Heart left ventricle (tissue), 16 donors: Measurements from ENCODE around the gene AP3B2. TPM values are rescaled to one million over a fixed set of nuclear protein-coding genes. Genes with fewer than 3 reads are reported as not detected.

Experiments used
- ATAC-seq, 4 donors: fragments of 200-7000 bp; cut with Tn5 transposase; one replicate each; pipeline ENCODE4 v1.9.1; 2020 to 2022; ENCODE audit warnings: moderate library complexity in 4 of 4, mild to moderate bottlenecking in 3 of 4, moderate number of reproducible peaks in 1 of 4
- DNase-seq, 5 donors: peaks; one replicate each; pipeline ENCODE4 v3.0.0-alpha.2; 2020
- H3K27ac ChIP-seq, 12 donors: fragments of 200-600 bp; sonication (generic) in 4 of 12; one replicate each; pipeline versions ENCODE4 v1.5.0 to v1.8.0; 2016 to 2022; ENCODE audit warnings: mild to moderate bottlenecking in 2 of 12
- H3K27me3 ChIP-seq, 9 donors: fragments of 200-600 bp; sonication (generic) in 2 of 9; one replicate each; pipeline versions ENCODE4 v1.5.1 to v1.8.0; 2016 to 2022; ENCODE audit warnings: mild to moderate bottlenecking in 3 of 9
- H3K36me3 ChIP-seq, 9 donors: fragments of 200-600 bp; sonication (generic) in 2 of 9; one replicate each; pipeline versions ENCODE4 v1.5.0 to v1.8.0; 2018 to 2022; ENCODE audit warnings: mild to moderate bottlenecking in 2 of 9
- H3K4me1 ChIP-seq, 12 donors: fragments of 200-600 bp; sonication (generic) in 4 of 12; one replicate each; pipeline versions ENCODE4 v1.5.0 to v1.8.0; 2016 to 2022; ENCODE audit warnings: mild to moderate bottlenecking in 3 of 12
- H3K4me3 ChIP-seq, 12 donors: fragments of 200-600 bp; sonication (generic) in 4 of 12; one replicate each; pipeline versions ENCODE4 v1.5.0 to v1.8.0; 2017 to 2022; ENCODE audit warnings: mild to moderate bottlenecking in 9 of 12, moderate library complexity in 4 of 12
- H3K9me3 ChIP-seq, 12 donors: fragments of 200-600 bp; sonication (generic) in 4 of 12; one replicate each; pipeline versions ENCODE4 v1.5.0 to v1.8.0; 2016 to 2022; ENCODE audit warnings: mild to moderate bottlenecking in 1 of 12
- CTCF ChIP-seq, 12 donors: fragments of 200-600 bp; sonication (generic) in 4 of 12; IDR thresholded peaks; one replicate each; pipeline versions ENCODE4 v1.5.0 to v1.8.0; 2018 to 2022; ENCODE audit warnings: antibody characterized with exemption in 12 of 12, mild to moderate bottlenecking in 5 of 12
- POLR2A ChIP-seq, 2 donors: fragments of 450-650 bp; IDR thresholded peaks; one replicate each; pipeline ENCODE4 v1.6.1; 2017; ENCODE audit warnings: antibody characterized with exemption in 2 of 2, mild to moderate bottlenecking in 2 of 2, moderate library complexity in 2 of 2
- WGBS, 4 donors: extraction: QIAGEN DNeasy Blood & Tissue Kit in 2 of 4; methylation state at CpG; one replicate each; pipeline versions ENCODE4 v1.1.5 to v1.1.7; 2013 to 2018; 5-methylcytosine and 5-hydroxymethylcytosine counted together
- intact Hi-C, 10 donors: fragments of 100-400 bp; cut with DNase I; formaldehyde crosslinking; loops; one replicate each; pipeline versions ENCODE4 v1.11.1 to v1.14.2; 2022
- polyA plus RNA-seq, 2 donors: library from polyadenylated mRNA; stranded (reverse); fragments of 200-250 nt; gene quantifications; one replicate each; pipeline ENCODE4 v1.2.3, GENCODE V29; 2013
- total RNA-seq, 9 donors: library from RNA; depleted of rRNA in 2 of 9; stranded (reverse); fragments of >200 nt in 2 of 9; fragmentation: NEBNext Ultra II Directional in 3 of 9; extraction: Animal tissue kit (Norgen Biotek cat#: 25700) in 3 of 9; gene quantifications; one replicate each; pipeline versions ENCODE4 v1.1.0 to v1.2.4, GENCODE V29; 2016 to 2023
- donor health status: ischemic (EF 13 %, LVEDD 7.1; RV severe dilation, severe dysfunction).
- donor health status: healthy with polysubstance abuse.
- donor health status: DM: no; HTN: yes; CAD: no.
- donor health status: DM: no; HTN: no; CAD: no.
- donor health status: ischemic (EF 25% LVEDD 6.9; RV normal size, moderate dysfunction).
- donor health status: ischemic (EF 25% LVEDD 5.7; RV mildly dilated, moderate dysfunction).
- donor health status: healthy.
- donor health status: DM: yes; HTN: yes; CAD: no.
- donor health status: ischemic (EF 35%, LVEDD 5.7; RV mildly dilated, moderate dysfunction).
- donor health status: nonischemic (EF 11% LVEDD 7.7; RV severe dilation, severe dysfunction).
- donor health status: DM: yes; HTN: yes; CAD: no.
- donor health status: PGD.
- donor health status: ischemic (EF 29% LVEDD 5.4; RV normal size, mild dysfunction).
- donor health status: nonischemic (EF 23%, LVEDD 6.1; RV moderate dilation, normal function).

AP3B2 gene
- total and polyA plus RNA-seq, 11 donors, result 0.06 to 5.2 (median 0.41) TPM; not detected in 3

GRCh38 chr15:82656641-82657266 lies 52.9 kb downstream of the AP3B2 start:
- H3K4me3 ChIP-seq, result no peak overlapping the region
- TF ChIP-seq POLR2A (IDR thresholded peaks at IDR 0.05) (no peak), CTCF (IDR thresholded peaks at IDR 0.05) (no peak)
- no peak for ATAC-seq
- WGBS, 4 donors, result 57 to 63% (median 58%) methylated on average over 7 of the region's 7 CpGs
- DNase-seq, result no peak
- no peaks in the 10 kb centered on the region for H3K9me3 ChIP-seq
- intact Hi-C loops, result loop anchor here in 1 of 10 donors (10.0 kb wide), 1 partner anchor 48 kb away; the partner anchor contains the start of gene AP3B2
- H3K4me1 ChIP-seq, result no peaks in the 10 kb centered on the region
- no peaks in the 10 kb centered on the region for H3K27me3 ChIP-seq
- H3K27ac ChIP-seq, result no peak overlapping the region
- no peaks in the 10 kb centered on the region for H3K36me3 ChIP-seq

DNA sequence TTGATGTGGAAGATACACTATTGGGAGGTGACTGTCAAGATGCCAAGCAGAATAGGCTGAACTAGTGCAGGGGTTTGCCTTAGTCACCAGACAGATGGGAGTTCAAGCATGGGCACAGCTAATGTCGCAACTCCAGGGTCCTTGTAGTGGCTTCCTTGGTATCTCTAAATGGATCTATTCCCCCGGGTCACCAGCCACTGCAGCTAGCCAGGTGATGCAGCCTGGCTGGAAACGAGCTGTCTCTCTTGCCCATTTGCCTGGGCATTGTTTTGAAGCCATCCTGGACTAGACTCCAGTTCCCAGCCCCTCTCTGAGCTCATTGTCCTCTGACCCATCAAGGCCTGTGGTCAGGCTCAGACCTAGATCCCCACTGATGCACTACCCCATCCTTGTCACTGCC lies 54.1 kb downstream of the AP3B2 start:
- no peak for ATAC-seq
- Histone ChIP-seq H3K36me3 (no peaks in the 10 kb centered on the region), H3K4me1 (no peaks in the 10 kb centered on the region), H3K27me3 (peaks cover 0 to 3% (median 0%) of the 10 kb centered on the region in 9 donors), H3K9me3 (no peaks in the 10 kb centered on the region), H3K4me3 (no peak overlapping the region), H3K27ac (no peak overlapping the region)
- TF ChIP-seq POLR2A (IDR thresholded peaks at IDR 0.05) (no peak), CTCF (IDR thresholded peaks at IDR 0.05) (no peak)
- DNase-seq, result no peak
- WGBS, 4 donors, result 44 to 90% (median 67%) methylated on average over 2 to 3 of the region's 3 CpGs
- intact Hi-C loops, result loop anchor here in 1 of 10 donors (10.0 kb wide), 1 partner anchor 49 kb away; the partner anchor contains the start of gene AP3B2

DNA sequence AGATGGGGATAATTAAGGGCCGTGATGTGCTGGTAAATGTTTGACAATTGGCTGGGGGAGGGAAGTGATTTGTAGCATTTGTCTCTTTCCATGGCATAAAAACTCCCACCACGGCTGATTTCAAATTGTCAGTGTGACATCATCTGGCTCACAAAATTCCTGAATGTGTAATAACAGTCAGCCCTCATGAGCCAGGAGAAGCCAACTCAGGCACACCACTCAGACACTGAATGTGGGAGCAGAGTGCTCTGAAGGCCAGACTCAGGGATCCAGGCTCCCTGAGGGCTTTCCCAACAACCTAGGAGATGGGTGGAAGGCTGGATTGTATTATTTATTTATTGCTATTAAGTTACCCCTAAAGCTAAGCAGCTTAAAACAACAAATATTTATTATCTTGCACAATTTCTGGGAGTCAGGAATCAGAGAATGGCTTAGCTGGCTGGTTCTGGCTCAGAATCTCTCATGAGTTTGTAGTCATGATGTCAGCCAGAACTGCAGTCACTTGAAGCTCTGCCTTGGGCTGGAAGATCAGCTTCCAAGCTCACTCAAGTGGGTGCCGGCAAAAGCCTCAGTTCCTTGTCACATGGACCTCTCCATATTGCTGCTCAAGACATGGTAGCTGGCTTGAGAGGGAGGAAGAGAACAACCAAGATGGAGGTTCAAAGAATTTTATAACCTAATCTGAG lies 56.0 kb downstream of the AP3B2 start:
- Histone ChIP-seq H3K36me3 (no peaks in the 10 kb centered on the region), H3K9me3 (no peaks in the 10 kb centered on the region), H3K27ac (no peak overlapping the region), H3K27me3 (peaks cover 0 to 17% (median 0%) of the 10 kb centered on the region in 9 donors), H3K4me1 (no peaks in the 10 kb centered on the region), H3K4me3 (no peak overlapping the region)
- ATAC-seq, result no peak
- TF ChIP-seq CTCF (IDR thresholded peaks at IDR 0.05) (no peak), POLR2A (IDR thresholded peaks at IDR 0.05) (no peak)
- WGBS, 4 donors, result 62 to 67% (median 65%) methylated on average over 3 of the region's 3 CpGs
- intact Hi-C loops, result loop anchor here in 1 of 10 donors (10.0 kb wide), 1 partner anchor 51 kb away; the partner anchor contains the start of gene AP3B2
- no peak for DNase-seq

GRCh38 chr15:82651708-82652107 lies 58.0 kb downstream of the AP3B2 start:
- no peak for ATAC-seq
- WGBS, 4 donors, result 82 to 95% (median 87%) methylated on average over 2 of the region's 2 CpGs
- Histone ChIP-seq H3K4me1 (peaks cover 3 to 18% (median 13%) of the 10 kb centered on the region in 12 donors), H3K36me3 (no peaks in the 10 kb centered on the region), H3K4me3 (no peak overlapping the region), H3K27me3 (peaks cover 11 to 36% (median 17%) of the 10 kb centered on the region in 9 donors), H3K9me3 (no peaks in the 10 kb centered on the region), H3K27ac (no peak overlapping the region)
- intact Hi-C loops, result loop anchor here in 1 of 10 donors (10.0 kb wide), 1 partner anchor 53 kb away; the partner anchor contains the start of gene AP3B2
- TF ChIP-seq CTCF (IDR thresholded peaks at IDR 0.05), result no peak
- DNase-seq, result no peak
